HG03064 (cell line): ENCODE data around the gene ANKRD34A.

Source experiments
- ATAC-seq: cut with Tn5 transposase; IDR thresholded peaks from one replicate; pipeline ENCODE4 v1.9.1; 2021; ENCODE audit warnings: low read depth; ENCODE audit not compliant: unreplicated experiment

Gene ANKRD34A

DNA sequence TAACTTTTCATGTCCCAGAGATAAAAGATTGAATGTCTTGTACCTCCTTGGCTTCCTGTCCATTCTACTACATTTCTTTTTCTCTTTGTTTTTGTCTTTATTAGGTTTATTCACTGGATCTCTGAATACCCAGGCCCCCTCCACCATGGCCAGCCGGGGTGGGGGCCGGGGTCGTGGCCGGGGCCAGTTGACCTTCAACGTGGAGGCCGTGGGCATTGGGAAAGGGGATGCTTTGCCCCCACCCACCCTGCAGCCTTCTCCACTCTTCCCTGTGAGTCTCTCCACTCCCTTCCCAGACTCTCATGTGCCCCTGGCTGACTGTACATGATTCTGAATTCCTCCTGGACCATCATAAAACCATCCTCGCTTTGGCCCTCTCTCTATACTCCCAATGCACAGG is 10.3 kb upstream of the ANKRD34A start:
- no peak for ATAC-seq

DNA sequence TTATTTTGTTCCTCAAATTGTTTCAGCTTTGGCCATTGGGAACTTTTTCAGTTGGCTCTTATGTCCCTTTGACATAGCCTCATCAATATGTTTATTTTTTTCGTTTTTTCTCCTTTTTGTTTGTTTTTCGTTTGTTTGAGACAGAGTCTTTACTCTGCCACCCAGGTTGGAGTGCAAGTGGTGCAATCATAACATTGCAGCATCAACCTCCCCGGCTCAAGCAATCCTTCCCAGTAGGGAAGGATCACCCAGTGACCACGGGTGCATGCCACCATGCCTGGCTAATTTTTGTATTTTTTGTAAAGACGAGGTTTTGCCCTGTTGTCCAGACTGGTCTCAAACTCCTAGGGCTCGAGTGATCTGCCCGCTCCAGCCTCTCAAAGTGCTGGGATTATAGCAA is 8.2 kb upstream of the ANKRD34A start:
- no peak for ATAC-seq

DNA sequence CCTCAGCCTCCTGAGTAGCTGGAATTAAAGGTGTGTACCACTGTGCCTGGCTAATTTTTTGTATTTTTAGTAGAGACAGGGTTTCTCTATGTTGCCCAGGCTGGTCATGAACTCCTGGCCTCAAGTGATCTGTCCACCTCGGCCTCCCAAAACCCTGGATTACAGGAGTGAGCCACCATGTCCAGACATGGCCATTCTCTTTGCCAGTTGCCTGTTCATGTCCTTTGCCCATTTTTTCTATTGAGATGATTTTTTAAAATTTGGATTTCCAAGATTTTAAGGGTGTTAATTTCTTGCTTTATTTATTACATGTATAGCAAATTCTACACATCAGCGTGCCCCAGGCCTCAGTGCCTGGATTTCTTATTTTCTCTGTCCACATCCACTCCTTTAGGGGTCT is 2.9 kb upstream of the ANKRD34A start:
- ATAC-seq = no peak

DNA sequence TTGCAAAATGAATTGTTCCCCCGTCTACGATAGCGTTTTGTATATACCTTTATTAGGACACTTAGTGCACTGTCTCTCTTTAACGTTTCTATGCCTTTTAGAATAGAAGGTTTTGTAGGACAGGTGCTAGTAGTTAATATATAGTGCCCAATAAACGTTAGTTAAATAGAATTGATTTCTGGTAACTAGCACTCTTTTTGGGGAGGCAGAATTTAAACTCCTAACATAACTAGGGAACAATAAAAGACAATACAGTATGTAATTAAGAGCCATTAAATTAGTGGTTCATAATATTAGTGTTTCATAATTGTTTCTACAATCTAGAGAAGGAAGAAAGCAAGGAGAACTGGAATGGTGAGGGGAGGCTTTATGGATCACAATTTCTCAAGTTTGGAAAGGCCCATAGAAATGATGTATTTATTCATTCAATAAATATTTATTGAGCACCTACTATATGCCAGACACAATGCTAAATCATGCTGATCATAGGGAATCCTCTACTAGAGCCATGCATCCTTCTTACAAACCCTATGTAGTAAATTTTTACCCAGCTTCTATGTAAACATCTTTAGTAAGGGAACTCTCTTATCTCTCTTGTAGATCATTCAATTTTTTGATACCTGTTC is 857 bp upstream of the ANKRD34A start:
- ATAC-seq = no peak

DNA sequence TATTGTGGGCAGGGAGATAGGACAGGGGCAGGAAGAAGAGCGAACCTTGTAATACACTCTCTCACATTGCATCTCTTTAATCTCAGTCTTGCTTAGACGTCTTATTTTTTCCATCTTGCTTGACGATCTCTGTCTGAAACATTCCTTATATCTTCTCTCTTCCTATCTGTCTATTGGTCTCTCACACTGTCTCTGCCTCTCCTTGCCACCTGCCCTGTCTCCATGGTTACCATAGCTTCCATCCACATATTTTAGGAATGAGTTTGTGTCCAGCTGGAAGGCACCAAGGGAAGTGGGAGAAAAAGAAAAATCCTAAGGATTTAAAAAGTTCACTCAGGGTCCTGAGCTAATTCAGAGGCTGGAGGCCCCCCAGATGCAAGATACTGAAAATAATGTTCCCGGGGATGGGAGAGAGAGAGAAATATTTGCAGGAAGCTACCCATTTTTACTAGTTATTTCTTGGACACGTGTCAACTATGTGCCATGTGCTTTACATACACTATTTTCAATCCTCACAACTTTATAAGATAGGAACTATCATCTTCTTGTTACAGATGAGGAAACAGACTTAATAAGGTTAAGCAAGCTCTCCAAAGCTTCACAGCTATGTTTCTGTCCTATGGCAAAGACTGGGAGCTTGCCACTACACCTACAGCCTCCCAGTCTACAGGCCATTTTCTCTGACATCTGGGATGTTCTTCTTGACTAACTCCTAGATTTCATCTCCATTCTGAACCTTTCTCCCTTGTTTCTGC is 933 bp downstream of the ANKRD34A start:
- ATAC-seq = no peak

DNA sequence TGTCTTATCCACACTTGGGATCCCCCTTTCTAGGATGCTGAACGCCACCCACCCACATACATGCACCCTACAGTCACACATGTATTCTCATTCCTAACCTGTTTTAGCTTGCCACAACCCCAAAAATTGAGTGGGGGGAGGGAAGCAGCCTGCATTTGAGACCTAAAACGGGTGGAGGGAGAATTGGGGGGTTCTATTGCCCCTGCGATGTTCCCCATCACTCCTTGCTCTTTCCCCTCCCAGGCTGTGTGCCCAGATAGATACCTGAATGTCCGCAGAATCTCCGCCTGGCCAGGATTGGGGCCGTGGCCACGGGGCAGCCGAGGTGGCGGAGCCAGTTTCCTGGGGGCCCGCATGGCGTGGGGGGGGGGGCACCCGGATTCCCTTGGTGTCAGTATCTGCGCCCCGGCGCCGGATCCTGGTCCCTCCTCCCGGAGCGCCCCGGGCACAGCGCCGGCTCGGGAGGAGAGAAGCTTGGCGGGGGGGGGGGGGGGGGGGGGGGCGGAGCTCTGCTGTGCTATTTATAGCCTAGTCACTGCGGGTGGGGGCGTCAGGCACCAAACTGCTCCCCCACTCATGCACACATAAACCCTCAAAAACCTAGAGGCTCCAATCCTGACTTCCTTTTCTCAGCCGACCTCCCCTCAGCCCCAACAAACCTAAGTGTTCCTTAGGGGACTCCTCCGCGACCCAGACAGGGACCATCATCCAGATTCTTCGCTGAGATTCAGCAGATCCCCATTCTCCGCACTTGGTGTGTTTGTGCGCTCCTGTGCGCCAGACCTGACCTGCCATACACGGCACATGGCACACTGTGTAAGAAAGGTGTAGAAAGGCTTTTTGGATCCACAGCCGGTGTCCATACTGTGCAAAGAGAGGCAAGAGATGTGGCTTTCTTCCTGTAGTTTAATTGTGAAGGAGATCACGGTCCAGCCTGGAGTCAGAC is 1.9 kb downstream of the ANKRD34A start:
- ATAC-seq = no peak

DNA sequence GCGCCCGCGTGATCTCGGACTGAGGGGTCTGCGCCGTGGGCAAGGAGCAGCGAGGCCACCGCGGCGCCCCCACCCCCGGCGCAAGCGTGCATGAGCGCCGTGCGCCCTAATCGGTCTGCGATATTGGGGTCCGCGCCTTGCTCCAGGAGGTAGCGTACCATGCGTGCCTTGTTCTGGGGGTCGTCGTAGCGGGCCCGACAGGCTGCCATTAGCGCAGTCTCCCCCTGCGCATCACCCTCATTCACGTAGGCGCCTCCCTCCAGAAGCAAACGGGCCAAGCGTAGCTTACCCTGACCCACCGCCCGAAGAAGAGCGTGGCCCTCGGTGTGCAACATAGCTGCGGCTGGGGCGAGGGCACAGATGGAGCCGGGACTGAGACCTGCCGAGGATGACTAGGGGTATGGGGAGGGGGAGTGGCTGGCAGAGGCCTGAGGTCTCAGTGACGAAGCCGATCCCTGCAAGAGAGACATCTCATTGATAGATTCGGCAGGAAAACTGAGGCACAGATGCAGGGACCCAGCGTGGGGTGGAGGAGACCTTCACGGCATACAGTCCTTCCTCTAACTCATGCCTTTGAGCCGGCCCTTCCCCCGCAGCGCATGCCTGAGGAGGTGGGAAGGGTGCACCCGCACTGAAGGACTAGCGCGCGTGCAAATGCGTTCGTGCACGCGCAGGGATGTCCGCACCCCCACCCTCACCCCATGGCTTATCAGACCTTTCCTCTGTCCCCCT is 2.8 kb downstream of the ANKRD34A start:
- no peak for ATAC-seq

DNA sequence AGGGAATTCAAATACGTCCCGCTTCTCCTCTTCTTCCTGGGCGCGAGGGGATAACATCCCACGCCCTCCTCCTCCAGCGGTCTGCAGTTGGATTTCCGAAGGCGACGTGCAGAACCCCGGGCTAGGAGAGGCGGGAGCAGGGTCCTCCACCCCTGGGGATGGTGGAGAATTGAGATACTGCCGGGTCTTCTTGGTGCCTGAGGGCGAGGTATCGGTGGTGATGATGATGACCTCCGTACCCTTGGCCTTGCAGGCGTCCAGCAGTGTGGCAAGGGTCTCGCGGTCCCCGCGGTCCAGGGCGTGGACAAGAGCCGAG is 3.3 kb downstream of the ANKRD34A start:
- ATAC-seq = no peak

DNA sequence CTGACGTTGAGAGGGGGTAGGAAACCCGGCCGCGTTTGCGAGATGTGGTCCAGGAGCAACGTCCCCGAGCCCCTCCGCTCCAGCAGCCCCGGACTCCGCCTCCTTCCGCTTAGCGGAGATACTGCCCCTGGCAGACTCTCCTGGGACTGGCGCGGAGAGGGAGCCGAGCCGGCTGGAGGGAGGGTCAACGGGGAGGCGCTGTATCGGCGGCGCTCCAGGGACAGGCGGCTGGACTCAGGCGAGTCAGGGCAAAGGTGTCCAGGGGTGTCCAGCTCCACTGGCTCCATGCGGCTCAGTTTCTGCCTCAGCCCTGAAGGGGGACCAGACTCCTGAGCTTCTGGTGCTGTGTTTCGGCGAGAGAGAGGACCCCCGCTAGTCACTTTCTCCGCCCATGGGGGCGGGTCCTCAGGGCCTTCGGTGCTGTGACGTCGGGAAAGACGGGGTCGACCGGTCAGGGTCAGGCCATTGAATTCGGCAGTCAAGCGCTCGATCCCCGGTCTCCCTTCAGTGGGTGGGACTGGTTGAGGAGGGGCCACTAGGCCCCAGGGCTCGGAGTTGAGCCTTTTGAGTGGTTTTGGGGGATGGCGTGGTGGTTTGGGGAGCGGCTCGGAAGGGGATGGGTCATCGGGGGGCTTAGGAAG is 3.8 kb downstream of the ANKRD34A start:
- ATAC-seq = no peak

DNA sequence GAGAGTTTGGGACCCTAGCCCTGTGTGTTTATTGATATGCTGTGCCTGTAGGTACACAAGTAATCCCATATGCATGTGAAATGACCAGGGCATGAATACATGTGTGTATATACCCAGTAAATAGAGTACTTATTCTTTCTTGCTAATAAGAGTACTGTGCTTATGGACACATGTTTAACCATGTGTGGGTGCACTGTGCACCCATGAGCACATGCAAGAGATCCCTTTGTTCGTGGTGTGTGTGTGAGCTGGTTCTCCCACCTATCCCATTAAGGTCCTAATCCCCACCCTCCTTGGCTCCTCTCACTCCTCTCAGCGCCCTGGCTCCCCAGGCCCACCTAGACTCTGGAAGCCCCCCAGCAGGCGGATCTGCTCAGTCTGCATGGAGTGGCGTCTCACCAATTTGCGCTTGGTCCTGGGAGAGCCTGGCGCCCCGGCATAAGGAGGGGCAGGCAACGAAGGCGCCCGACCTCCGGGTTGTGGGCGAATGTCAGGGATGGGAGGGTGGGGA is 4.4 kb downstream of the ANKRD34A start:
- ATAC-seq = no peak

DNA sequence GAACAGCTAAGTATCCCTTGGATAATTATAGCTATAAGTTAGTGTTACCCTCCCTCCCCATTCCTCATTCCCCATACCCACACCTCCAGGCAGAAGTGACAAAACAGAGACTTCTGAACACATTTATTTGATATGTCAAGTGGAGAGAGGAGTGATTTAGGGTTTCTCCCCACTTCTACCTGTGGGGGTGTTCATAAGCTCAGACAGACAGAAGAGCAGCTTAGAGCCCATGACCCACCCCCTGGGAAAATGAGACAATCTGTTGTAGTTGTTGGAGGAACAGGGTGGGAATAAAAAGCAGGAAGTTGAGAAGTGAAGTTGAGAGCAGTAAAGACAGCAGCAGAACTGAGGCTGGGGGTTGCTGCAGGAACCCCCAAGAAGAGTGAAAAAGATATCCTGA is 5.0 kb downstream of the ANKRD34A start:
- ATAC-seq = no peak

DNA sequence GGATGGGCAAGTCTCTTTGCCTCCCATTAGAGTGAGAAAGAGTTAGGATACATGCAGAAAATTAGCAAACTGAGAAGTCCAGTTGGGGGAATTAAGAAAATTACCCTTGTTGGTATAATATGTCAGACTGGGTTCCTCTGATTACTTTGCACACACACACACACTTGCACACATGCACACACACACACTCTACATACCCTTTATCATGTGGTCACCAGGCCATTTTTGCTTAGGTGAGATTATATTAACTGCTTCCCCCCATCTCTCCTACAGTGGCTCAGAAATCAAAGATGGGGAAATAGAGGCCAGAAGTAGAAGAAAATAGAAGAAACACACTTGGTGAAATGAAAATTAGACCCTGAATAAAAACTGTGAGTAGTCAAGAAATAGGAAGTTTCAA is 5.6 kb downstream of the ANKRD34A start:
- ATAC-seq = no peak

DNA sequence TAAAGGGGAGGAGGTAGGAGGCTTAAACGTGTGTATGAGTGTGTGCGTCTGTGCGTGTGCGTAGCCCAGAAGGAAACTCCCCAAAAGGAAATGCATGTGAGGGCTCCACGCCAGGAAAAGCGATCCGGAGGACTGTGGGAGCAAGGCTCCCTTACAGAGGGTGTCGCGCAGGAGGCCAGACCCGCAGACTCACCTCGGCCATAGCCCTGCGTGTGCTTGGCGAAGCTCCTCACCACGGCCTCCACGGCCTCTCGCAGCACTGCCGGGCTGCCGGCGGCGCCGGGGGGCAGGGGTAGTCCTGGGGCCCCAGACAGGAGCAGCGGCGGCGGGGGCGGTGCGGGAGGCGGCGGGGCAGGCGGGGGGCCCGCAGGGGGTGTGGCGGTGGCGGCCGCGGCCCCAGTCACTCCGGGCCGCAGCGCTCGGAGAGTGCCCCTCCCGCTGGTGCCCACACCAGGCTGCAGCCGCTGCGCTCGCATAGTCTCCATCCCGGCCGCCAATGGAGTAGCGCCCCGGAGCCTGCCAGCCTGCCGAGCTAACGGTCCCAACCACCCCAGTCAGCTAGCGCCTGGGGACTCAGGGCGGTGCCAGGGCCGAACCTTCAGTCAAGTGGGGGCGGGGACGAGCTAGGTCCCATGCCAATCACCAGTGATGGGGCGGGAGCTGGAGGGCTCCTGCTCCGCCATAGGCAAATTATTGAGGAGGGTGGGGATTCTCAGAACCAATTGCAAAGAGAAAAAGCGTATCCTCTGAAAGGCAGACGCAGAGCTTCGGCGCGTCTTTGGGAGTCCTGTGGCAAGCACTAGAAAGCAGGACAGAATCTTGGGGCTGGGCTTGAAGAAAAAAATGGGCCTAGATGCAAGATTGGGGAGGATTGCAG is 6.7 kb downstream of the ANKRD34A start, which contains the start of gene LIX1L:
Gene LIX1L (minus strand): TSS at position 575 of the 877 bp plus-strand sequence. CDS start 90 bp downstream, at position 485.
- peak; percentile 80 for ATAC-seq

DNA sequence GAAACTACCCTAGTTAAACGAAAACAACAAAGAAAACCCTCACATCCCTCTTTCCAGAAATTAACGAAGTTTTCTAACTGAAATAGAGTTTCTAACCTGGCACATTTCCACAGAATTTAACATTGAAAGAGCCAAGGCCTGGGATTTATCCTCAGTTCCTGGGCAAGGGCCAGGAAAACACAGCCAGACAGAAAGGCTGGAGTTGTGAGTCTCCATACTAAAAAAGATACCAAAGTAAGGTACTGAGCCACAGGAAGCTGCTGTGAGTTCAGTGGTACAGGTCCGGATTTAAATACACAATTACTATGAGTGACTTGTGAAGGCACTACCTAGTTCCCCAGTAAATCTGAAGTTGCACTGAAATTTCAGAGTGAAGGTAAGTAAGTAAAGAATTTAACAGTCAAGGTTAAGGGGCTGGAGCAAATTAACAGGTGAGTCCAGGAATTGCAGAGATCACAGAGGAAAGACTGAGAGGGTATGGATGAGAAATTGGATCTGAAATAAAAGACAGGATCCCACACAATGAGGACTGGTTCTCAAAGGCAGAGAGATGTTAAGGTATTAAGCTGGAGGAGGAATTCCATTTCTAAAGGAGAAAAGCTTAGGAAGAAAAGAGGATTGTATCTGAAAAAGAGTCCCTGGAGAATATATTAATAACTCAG is 7.5 kb downstream of the ANKRD34A start:
- no peak for ATAC-seq

DNA sequence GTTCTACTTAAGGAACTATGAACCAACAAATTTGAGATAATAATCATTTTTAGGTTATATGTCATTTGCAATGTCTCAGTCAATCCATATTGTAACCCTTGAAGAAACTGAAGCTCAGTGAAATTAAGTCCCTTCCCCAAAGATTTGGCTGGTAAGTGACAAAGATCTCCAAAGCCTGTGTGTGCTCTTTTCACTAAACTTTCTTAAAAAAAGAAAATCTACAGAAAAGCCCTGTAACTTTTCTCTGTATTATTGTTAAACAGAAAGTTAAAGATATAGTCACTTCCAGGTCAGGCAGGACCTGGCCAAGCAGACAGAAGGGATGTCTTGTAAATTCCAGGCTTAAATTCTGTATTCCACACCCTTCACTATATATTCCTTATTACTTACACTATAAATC is 8.0 kb downstream of the ANKRD34A start:
- ATAC-seq = no peak

DNA sequence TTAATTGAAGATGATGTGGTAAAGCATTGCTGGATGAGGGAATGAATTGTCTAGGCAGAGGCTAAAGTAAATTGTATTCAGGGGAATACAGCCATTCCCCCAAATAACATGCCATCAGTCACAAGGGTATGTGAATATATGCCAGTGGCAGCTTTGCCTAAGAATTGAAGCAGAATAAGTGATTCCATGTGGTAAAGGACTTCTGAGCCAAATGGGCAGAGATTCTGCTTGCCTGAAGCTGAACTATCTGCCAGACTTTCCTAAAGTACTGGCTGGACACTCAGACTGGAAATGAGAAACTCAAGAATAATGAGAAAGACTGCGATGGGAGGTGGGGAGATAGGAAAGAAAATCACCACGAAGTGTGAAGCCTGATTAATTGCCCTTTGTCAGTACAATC is 8.9 kb downstream of the ANKRD34A start:
- ATAC-seq = no peak

DNA sequence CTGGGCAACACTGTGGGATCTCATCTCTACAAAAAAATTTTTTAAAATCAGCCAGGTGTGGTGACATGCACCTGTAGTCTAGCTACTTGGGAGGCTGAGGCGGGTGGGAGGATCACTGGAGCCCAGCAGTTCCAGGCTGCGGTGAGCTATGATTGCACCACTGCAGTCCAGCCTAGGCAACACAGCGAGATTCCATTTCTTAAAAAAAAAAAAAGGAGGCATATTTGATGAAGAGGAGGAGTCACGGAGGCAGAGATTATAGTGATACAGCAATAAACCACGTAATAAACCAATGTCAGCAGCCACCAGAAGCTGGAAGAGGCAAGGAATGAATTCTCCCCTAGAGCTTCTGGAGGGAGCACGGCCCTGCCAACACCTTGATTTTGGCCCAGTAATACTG is 10.5 kb downstream of the ANKRD34A start:
- ATAC-seq = no peak

DNA sequence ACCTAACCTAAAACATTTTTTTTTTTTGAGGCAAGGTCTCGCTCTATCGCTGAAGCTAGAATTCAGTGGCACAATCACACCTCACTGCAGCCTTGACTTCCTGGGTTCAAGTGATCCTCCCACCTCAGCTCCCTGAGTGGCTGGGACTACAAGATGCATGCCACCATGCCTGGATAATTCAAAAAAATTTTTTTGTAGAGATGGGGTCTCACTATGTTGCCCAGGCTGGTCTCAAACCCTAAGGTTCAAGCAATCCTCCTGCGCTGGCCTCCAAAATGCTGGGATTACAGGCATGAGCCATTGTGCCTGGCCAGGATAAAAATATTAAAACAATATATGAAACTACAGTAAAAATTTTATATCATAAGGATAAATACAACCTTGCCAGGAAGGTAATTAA is 11.5 kb downstream of the ANKRD34A start:
- ATAC-seq = no peak

DNA sequence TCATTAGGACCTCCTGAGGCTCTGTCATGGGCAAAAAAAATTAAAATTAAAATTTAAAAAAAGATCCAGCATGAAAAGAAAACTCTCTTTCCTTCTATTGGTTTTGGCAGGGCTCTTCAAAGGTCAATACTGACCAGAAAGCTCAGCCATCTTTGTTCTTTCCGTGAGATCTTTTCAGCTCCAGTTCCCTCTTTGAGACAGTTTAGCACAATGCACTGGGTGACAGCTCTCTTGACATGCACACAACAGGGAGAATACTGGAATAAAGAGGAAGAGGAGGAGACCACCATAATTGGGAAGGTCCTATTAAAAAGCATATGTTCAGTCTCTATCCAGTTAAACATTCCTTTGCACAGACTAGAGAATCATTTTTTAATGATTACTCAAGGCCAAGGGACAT is 12.8 kb downstream of the ANKRD34A start:
- no peak for ATAC-seq
